Heart left ventricle (tissue), 16 donors: ENCODE measurements around the gene CBFA2T2. TPM values are rescaled to one million over a fixed set of nuclear protein-coding genes. Genes with fewer than 3 reads are reported as not detected.

ENCODE experiments used
- ATAC-seq, 4 donors: fragments of 200-7000 bp; cut with Tn5 transposase; one replicate each; pipeline ENCODE4 v1.9.1; 2020 to 2022; ENCODE audit warnings: moderate library complexity in 4 of 4, mild to moderate bottlenecking in 3 of 4, moderate number of reproducible peaks in 1 of 4
- DNase-seq, 5 donors: peaks; one replicate each; pipeline ENCODE4 v3.0.0-alpha.2; 2020
- H3K27ac ChIP-seq, 12 donors: fragments of 200-600 bp; sonication (generic) in 4 of 12; one replicate each; pipeline versions ENCODE4 v1.5.0 to v1.8.0; 2016 to 2022; ENCODE audit warnings: mild to moderate bottlenecking in 2 of 12
- H3K27me3 ChIP-seq, 9 donors: fragments of 200-600 bp; sonication (generic) in 2 of 9; one replicate each; pipeline versions ENCODE4 v1.5.1 to v1.8.0; 2016 to 2022; ENCODE audit warnings: mild to moderate bottlenecking in 3 of 9
- H3K36me3 ChIP-seq, 9 donors: fragments of 200-600 bp; sonication (generic) in 2 of 9; one replicate each; pipeline versions ENCODE4 v1.5.0 to v1.8.0; 2018 to 2022; ENCODE audit warnings: mild to moderate bottlenecking in 2 of 9
- H3K4me1 ChIP-seq, 12 donors: fragments of 200-600 bp; sonication (generic) in 4 of 12; one replicate each; pipeline versions ENCODE4 v1.5.0 to v1.8.0; 2016 to 2022; ENCODE audit warnings: mild to moderate bottlenecking in 3 of 12
- H3K4me3 ChIP-seq, 12 donors: fragments of 200-600 bp; sonication (generic) in 4 of 12; one replicate each; pipeline versions ENCODE4 v1.5.0 to v1.8.0; 2017 to 2022; ENCODE audit warnings: mild to moderate bottlenecking in 9 of 12, moderate library complexity in 4 of 12
- H3K9me3 ChIP-seq, 12 donors: fragments of 200-600 bp; sonication (generic) in 4 of 12; one replicate each; pipeline versions ENCODE4 v1.5.0 to v1.8.0; 2016 to 2022; ENCODE audit warnings: mild to moderate bottlenecking in 1 of 12
- CTCF ChIP-seq, 12 donors: fragments of 200-600 bp; sonication (generic) in 4 of 12; IDR thresholded peaks; one replicate each; pipeline versions ENCODE4 v1.5.0 to v1.8.0; 2018 to 2022; ENCODE audit warnings: antibody characterized with exemption in 12 of 12, mild to moderate bottlenecking in 5 of 12
- POLR2A ChIP-seq, 2 donors: fragments of 450-650 bp; IDR thresholded peaks; one replicate each; pipeline ENCODE4 v1.6.1; 2017; ENCODE audit warnings: antibody characterized with exemption in 2 of 2, mild to moderate bottlenecking in 2 of 2, moderate library complexity in 2 of 2
- WGBS, 4 donors: extraction: QIAGEN DNeasy Blood & Tissue Kit in 2 of 4; methylation state at CpG; one replicate each; pipeline versions ENCODE4 v1.1.5 to v1.1.7; 2013 to 2018; 5-methylcytosine and 5-hydroxymethylcytosine counted together
- intact Hi-C, 10 donors: fragments of 100-400 bp; cut with DNase I; formaldehyde crosslinking; loops; one replicate each; pipeline versions ENCODE4 v1.11.1 to v1.14.2; 2022
- polyA plus RNA-seq, 2 donors: library from polyadenylated mRNA; stranded (reverse); fragments of 200-250 nt; gene quantifications; one replicate each; pipeline ENCODE4 v1.2.3, GENCODE V29; 2013
- total RNA-seq, 9 donors: library from RNA; depleted of rRNA in 2 of 9; stranded (reverse); fragments of >200 nt in 2 of 9; fragmentation: NEBNext Ultra II Directional in 3 of 9; extraction: Animal tissue kit (Norgen Biotek cat#: 25700) in 3 of 9; gene quantifications; one replicate each; pipeline versions ENCODE4 v1.1.0 to v1.2.4, GENCODE V29; 2016 to 2023
- donor health status: ischemic (EF 13 %, LVEDD 7.1; RV severe dilation, severe dysfunction).
- donor health status: healthy with polysubstance abuse.
- donor health status: DM: no; HTN: yes; CAD: no.
- donor health status: DM: no; HTN: no; CAD: no.
- donor health status: ischemic (EF 25% LVEDD 6.9; RV normal size, moderate dysfunction).
- donor health status: ischemic (EF 25% LVEDD 5.7; RV mildly dilated, moderate dysfunction).
- donor health status: healthy.
- donor health status: DM: yes; HTN: yes; CAD: no.
- donor health status: ischemic (EF 35%, LVEDD 5.7; RV mildly dilated, moderate dysfunction).
- donor health status: nonischemic (EF 11% LVEDD 7.7; RV severe dilation, severe dysfunction).
- donor health status: DM: yes; HTN: yes; CAD: no.
- donor health status: PGD.
- donor health status: ischemic (EF 29% LVEDD 5.4; RV normal size, mild dysfunction).
- donor health status: nonischemic (EF 23%, LVEDD 6.1; RV moderate dilation, normal function).

CBFA2T2 gene
- total and polyA plus RNA-seq, 11 donors, result 4.6 to 15.0 (median 9.9) TPM

GRCh38 chr20:33656783-33657703 is 167.1 kb downstream of the CBFA2T2 start:
- H3K4me1 ChIP-seq, result peaks cover 0 to 17% (median 6%) of the 10 kb centered on the region in 12 donors
- 92 to 96% (median 95%) methylated on average over 12 to 17 of the region's 17 CpGs for WGBS, 4 donors
- intact Hi-C loops, result no loop called here
- TF ChIP-seq POLR2A (IDR thresholded peaks at IDR 0.05) (no peak), CTCF (IDR thresholded peaks at IDR 0.05) (no peak)
- peaks cover 0 to 37% (median 17%) of the 10 kb centered on the region in 9 donors for H3K36me3 ChIP-seq
- no peak overlapping the region for H3K27ac ChIP-seq
- H3K9me3 ChIP-seq, result no peaks in the 10 kb centered on the region
- no peak overlapping the region for H3K4me3 ChIP-seq
- ATAC-seq (no peak), DNase-seq (no peak)
- no peaks in the 10 kb centered on the region for H3K27me3 ChIP-seq

- Histone ChIP-seq H3K27ac (no peak overlapping the region), H3K4me1 (peaks cover 0 to 20% (median 7%) of the 10 kb centered on the region in 12 donors), H3K4me3 (no peak overlapping the region), H3K9me3 (no peaks in the 10 kb centered on the region), H3K27me3 (no peaks in the 10 kb centered on the region), H3K36me3 (peaks cover 0 to 37% (median 17%) of the 10 kb centered on the region in 9 donors)
- DNase-seq, result no peak
- intact Hi-C loops, result no loop called here
- ATAC-seq, result no peak
- no peak for TF ChIP-seq POLR2A (IDR thresholded peaks at IDR 0.05)
- TF ChIP-seq CTCF (IDR thresholded peaks at IDR 0.05), result no peak
- WGBS, 4 donors, result 93 to 98% (median 95%) methylated on average over 12 of the region's 12 CpGs
These were observed 167.8 kb downstream of the CBFA2T2 start for GRCh38 chr20:33657704-33658095.

- Histone ChIP-seq H3K27me3 (no peaks in the 10 kb centered on the region), H3K36me3 (peaks cover 0 to 37% (median 17%) of the 10 kb centered on the region in 9 donors), H3K4me3 (no peak overlapping the region), H3K4me1 (peaks cover 0 to 20% (median 9%) of the 10 kb centered on the region in 12 donors), H3K9me3 (no peaks in the 10 kb centered on the region), H3K27ac (no peak overlapping the region)
- no peak for DNase-seq
- ATAC-seq, result no peak
- intact Hi-C loops, result no loop called here
- TF ChIP-seq POLR2A (IDR thresholded peaks at IDR 0.05), result no peak
- TF ChIP-seq CTCF (IDR thresholded peaks at IDR 0.05), result no peak
- WGBS, 4 donors, result 91 to 96% (median 94%) methylated on average over 5 to 8 of the region's 8 CpGs
These were observed 168.6 kb downstream of the CBFA2T2 start for GRCh38 chr20:33658510-33658909.

- intact Hi-C loops, result no loop called here
- H3K4me3 ChIP-seq, result no peak overlapping the region
- H3K4me1 ChIP-seq, result peaks cover 0 to 22% (median 10%) of the 10 kb centered on the region in 12 donors
- WGBS, 4 donors, result 92 to 97% (median 95%) methylated on average over 4 of the region's 4 CpGs
- no peak for TF ChIP-seq CTCF (IDR thresholded peaks at IDR 0.05)
- no peak for TF ChIP-seq POLR2A (IDR thresholded peaks at IDR 0.05)
- ATAC-seq (no peak), DNase-seq (no peak)
- no peak overlapping the region for H3K27ac ChIP-seq
- no peaks in the 10 kb centered on the region for H3K27me3 ChIP-seq
- H3K9me3 ChIP-seq, result no peaks in the 10 kb centered on the region
- peaks cover 0 to 37% (median 17%) of the 10 kb centered on the region in 9 donors for H3K36me3 ChIP-seq
These were observed 169.0 kb downstream of the CBFA2T2 start for GRCh38 chr20:33658929-33659328.
